CD4-positive, alpha-beta T cell treated with Interleukin-17A for 4 hours (primary cell): ENCODE data around the gene FGFR3.

ENCODE experiments used
- DNase-seq: peaks from one replicate; pipeline ENCODE4 v3.0.0-alpha.2; 2020; ENCODE audit warnings: mixed read lengths

Gene FGFR3

DNA sequence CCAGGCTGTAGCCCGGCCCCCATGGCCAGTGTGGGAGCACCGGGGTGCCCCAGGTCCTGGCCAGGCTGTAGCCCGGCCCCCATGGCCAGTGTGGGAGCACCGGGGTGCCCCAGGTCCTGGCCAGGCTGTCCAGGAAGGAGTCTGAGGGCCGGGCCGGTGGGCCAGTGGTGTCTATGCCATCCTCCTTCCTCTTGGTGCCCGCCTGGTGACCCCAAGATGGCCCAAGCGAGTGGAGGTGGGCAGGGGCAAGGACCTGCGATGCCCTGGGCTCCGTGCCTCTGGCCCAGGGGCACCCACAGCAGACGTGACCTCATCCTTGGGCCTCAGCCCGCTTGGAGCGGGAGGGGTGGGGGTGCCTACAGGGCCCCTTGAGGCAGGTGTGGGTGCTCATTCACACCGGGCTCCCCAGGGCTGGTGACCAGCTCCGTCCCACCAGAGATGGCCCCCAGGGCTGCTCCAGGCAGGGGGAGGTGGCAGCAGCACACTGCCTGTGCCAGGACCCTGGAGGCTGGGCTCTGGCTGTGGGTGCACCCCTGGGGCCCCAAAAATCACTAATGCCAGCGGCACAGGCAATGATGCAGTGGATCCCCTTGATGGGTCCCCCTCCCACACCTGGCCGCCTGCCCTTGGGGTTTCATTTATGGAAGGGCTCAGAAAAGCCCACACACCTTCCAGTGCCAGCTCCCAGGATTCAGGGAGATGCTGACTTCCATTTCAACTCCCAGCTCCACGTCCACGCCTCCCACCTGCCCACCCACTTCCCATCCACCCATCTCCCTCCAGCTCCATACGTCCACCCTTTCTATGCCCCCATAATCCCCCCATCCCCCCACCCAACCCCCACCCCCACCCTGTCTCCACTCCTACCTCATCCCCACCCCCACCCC lies 36.0 kb upstream of the FGFR3 start:
- no peak for DNase-seq

GRCh38 chr4:1757836-1758235 lies 35.3 kb upstream of the FGFR3 start:
- no peak for DNase-seq

DNA sequence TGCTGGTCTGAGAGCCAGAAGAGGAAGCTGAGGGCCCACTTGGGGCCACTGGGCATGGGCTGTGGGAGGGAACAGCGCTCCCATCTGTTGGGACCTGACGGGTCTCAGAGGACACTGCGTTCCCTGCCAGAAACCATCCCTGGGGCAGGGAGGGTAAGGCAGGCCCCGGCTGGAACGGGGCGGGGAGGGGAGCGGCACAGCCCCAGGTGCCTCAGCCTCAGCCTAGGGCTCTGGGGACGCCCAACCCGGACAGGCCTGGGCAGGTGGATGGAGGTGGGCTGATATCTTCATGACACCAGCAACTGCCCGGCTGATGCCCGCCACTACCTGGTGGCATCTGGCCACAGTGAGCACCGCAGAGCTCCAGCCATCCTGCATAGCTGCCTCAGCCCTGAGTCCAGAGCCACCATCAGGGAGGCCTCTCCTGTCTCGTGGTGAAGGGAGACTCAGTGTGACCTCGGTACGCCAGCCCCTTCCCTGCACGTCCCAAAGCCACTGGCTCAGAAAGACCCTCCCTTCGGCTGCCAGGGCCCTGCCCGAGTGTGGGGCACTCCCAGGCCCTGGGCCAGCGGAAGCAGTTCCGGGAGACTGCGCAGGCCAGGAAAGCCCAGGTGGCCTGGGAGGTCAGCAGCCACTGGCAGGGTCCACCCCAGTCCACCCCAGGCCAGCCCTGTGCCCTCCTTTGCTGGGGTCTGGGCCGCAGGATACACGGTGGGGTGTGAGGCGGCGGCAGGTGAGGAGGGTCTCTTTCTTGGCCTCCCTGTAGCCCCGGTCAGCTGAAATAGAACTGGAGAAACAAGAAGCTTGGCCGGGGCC lies 34.6 kb upstream of the FGFR3 start:
- no peak for DNase-seq

DNA sequence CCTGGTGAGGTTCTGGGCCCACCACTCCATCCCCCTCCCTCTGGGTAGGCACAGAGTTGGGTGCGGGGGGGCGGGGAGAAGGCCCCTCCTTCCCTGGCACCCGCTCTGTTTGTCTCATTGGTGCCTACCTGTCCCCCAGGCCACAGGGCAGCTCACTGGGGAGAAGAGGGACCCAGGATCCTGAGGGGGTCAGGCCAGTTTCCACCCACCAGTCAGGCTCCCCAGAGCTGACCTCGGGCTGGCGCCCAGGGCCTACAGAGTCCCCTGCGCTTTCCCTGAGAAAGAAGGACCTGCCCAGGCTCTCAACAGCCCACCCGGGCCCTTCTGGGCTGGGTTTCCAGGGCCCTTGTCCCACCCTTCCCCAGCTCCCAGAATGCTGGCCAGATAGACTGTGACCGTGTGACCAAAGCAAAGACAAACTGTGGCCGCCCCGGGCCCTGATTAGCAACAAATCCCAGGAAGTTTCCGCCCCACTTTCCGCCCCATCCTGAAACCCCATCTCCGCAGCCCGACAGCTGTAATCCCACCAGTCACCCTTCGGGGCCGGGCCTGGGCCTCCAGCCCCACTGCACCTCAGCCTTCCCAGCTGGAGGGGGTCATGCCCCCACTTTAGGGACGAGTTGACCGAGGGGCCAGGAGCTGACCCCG lies 33.8 kb upstream of the FGFR3 start:
- no peak for DNase-seq

DNA sequence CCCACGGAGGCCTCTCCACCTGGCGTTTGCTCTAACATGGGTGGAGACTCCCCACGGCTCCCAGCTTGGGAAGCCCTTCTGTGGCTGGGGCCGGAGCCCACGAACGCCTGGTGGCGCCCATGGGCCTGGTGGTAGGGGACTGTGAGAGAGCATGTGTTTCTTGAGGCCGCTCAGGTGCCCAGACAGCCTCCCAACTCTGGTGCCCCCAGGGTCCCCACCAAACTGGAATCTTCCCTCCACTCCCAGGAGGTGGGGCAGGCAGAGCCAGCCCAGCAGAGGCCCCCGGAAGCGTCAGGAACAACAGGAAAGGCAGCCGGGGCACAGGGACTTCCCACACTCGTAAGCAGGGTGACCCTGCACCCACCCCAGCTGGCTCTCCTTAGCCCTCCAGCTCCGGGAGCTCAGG lies 33.3 kb upstream of the FGFR3 start:
- DNase-seq, result no peak

GRCh38 chr4:1760521-1761071 lies 32.5 kb upstream of the FGFR3 start:
- no peak for DNase-seq

- DNase-seq, result no peak
These were observed 31.9 kb upstream of the FGFR3 start for GRCh38 chr4:1761130-1761689.

DNA sequence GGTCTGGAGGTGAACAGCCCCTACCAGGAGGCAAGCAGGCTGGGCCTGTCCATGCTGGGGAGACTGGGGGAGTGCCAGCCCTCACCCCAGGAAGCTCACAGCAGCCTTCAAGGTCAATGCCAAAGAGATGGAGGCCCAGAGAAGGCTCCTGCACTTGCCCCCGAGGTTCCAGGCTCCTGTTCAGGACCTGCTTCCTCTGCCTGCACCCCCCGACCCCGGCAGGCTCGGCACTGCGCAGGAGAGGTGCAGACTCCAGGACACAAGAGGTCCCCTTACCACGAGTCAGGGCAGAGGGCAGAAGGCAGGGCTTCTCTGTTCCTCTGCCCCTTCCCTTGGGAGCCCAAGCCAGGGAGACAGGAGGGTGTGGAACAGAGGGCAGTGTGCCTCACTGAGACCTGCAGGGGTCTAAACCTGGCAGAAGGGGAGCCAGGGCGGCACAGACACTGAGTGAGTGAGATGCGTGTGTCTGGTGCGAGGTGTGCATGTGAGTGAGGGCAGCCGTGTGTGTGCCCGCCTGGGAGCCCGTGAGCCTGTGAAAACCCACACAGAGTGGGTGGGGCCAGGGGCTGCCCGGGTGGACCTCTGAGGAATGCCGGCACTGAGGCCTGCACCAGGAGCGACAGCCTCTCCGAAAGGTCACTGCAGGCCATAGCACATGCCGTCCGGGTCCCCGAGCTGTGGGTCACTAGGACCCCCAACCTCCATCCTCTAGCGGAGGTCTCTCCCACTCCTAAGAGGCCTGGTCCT lies 30.7 kb upstream of the FGFR3 start:
- no peak for DNase-seq

- DNase-seq, result no peak
These were observed 30.0 kb upstream of the FGFR3 start for GRCh38 chr4:1763070-1763549.

GRCh38 chr4:1763550-1764080 lies 29.5 kb upstream of the FGFR3 start:
- DNase-seq, result no peak

DNA sequence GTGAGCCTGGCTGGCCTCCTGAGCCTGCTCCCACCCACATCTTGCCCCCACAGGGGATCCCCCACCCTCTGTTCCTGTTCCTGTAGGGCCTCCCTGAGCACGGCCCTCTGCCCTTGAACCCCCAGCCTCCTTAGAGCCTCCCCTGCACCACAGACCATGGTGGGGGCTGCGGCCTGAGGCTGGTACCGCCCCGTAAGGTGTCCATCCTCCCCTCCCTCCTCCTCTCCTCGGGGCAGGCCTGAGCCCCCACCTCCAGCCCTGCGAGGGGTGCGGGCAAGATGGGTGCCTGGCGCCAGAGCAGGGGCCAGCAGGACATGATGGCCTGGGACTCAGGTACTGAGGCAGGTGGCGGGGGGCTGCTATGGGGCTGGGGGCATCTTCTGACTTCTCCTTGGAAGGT lies 28.4 kb upstream of the FGFR3 start:
- DNase-seq, result no peak

GRCh38 chr4:1765409-1766072 lies 27.6 kb upstream of the FGFR3 start:
- DNase-seq, result no peak

GRCh38 chr4:1766106-1767060 lies 26.7 kb upstream of the FGFR3 start:
- DNase-seq, result no peak

DNA sequence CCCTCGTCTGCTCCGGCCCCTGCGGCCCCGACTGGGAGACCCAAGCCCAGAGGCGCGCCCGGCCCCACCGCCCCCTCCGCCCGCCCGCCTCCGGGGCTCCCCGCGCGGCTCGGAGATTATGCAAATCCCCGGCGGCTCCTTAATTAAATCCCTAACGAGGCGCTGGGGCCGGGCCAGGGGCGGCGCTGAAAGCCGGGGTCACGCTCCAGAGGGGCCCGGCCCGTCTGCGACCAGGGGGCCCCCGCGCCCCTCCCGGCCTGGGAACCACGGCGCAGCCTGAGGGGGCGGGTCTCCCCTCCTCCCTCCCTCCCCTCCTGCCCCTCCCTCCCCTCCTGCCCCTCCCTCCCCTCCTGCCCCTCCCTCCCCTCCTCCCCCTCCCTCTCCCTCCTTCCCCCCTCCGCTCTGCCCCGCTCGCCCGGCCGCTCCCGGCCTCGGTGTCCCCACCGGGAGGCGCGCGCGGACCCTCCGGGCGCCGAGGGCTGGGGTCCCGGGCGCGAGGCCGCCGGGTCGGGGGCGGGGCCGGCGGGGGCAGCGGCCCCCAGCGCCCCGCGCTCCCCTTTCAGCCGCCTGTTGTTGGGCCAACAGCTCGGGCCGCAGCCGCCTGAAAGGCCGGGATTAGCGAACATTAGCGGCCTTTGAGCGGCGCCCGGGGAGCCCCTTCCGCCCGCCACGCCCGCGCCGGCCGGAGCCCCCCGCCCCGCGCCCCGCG lies 25.9 kb upstream of the FGFR3 start:
- peak; percentile 34 for DNase-seq

DNA sequence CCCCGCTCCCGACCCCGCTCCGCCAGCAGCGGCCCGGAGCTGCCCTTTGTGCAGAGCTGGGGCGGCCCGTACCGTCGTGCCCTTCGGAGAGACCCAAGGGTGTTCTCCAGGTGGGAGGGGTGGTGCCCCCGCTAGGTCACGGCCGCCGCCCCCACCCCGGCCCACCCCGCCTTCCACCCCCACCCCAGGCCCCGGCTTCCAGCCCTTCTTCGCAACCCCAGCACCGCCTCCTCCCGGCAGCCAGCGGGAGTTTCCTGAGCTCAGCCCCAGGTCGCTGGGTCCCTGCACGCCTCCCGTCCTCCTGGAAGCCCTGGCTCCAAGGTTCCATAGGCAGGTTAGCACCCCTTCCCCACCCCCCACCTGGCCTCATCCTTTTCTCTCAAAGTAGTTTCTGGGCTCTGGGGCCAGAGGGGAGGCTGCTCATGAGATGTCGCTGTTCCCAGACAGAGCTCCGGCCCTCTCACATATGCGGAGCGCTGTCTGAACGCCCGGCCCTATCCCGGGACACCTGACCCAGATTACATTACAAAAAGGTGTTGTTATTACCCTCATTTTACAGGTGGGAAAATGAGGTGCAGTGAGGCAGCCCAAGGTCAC lies 25.2 kb upstream of the FGFR3 start:
- peak; percentile 33 for DNase-seq

- DNase-seq, result no peak
These were observed 24.6 kb upstream of the FGFR3 start for GRCh38 chr4:1768367-1769034.

GRCh38 chr4:1769692-1770091 lies 23.4 kb upstream of the FGFR3 start:
- DNase-seq, result no peak

- no peak for DNase-seq
These were observed 22.8 kb upstream of the FGFR3 start for GRCh38 chr4:1770245-1770644.
